Peyer's patch (tissue), 4 donors: ENCODE results near the gene EXOSC5.

Source experiments
- CTCF ChIP-seq, 6 experiments: fragments of 450-650 bp in 4 of 6; fragments of 200-600 bp in 2 of 6; sonication (generic) in 1 of 6; IDR thresholded peaks; one replicate each; pipeline ENCODE4 v1.5.1; 2017 to 2019; ENCODE audit warnings: antibody characterized with exemption in 6 of 6, mild to moderate bottlenecking in 3 of 6, moderate library complexity in 1 of 6
- POLR2A ChIP-seq, 2 donors: fragments of 450-650 bp; IDR thresholded peaks; one replicate each; pipeline ENCODE4 v1.5.1; 2017; ENCODE audit warnings: antibody characterized with exemption in 2 of 2, mild to moderate bottlenecking in 2 of 2, moderate library complexity in 2 of 2

GRCh38 chr19:41339936-41340335, 57.2 kb downstream of the EXOSC5 start:
- TF ChIP-seq POLR2A (IDR thresholded peaks at IDR 0.05), result no peak
- TF ChIP-seq CTCF (IDR thresholded peaks at IDR 0.05), result no peak
